ENCODE results near the gene ATG16L1.

GRCh38 chr2:233262562-233262961, 11.1 kb downstream of the ATG16L1 start:
- TF ChIP-seq CTCF (optimal IDR thresholded peaks at IDR 0.05 in 1 of 3, IDR thresholded peaks at IDR 0.05 in 1 of 3, conservative IDR thresholded peaks at IDR 0.05 in 1 of 3; ENCODE audit: extremely low read depth in 1 of 3, insufficient read depth in 2 of 3, low read length in 3 of 3) (no peak), EZH2 (IDR thresholded peaks at IDR 0.05; ENCODE audit: low read length) (no peak)

Measured in keratinocyte (primary cell).